Daoy (cell line): ENCODE results near the gene DTNB. TPM values are rescaled to one million over a fixed set of nuclear protein-coding genes. Genes with fewer than 3 reads are reported as not detected.
"Not testable (repeated sequence)": the region's sequence is repeated elsewhere in the genome, so short reads cannot be mapped to it uniquely, and the experiment has no call there.

Experiments used
- DNase-seq: peaks from one replicate; pipeline ENCODE4 v3.0.0-alpha.2; 2015; ENCODE audit warnings: low read depth
- total RNA-seq: library from RNA; depleted of rRNA; stranded (reverse); fragments of >200 nt; shearing (Covaris generic); gene quantifications from 2 replicates; pipeline ENCODE4 v1.2.3, GENCODE V29; 2014

The DTNB gene
- total RNA-seq, 1 experiment from 2014 or later = 5.0 TPM

- DNase-seq = no peak
These were observed 82.4 kb downstream of the DTNB start for GRCh38 chr2:25590921-25591505.

- DNase-seq = no peak
These were observed 83.6 kb downstream of the DTNB start for GRCh38 chr2:25589676-25590205.

GRCh38 chr2:25588576-25588975 lies 84.8 kb downstream of the DTNB start:
- no peak for DNase-seq

GRCh38 chr2:25587361-25587760 lies 86.0 kb downstream of the DTNB start:
- DNase-seq = peak; percentile 55

- DNase-seq = no peak
These were observed 86.6 kb downstream of the DTNB start for GRCh38 chr2:25586726-25587144.

- no peak for DNase-seq
These were observed 88.2 kb downstream of the DTNB start for GRCh38 chr2:25585189-25585588.

GRCh38 chr2:25582077-25582830 lies 91.1 kb downstream of the DTNB start:
- DNase-seq = no peak

GRCh38 chr2:25576596-25576995 lies 96.8 kb downstream of the DTNB start:
- DNase-seq = no peak

GRCh38 chr2:25572638-25573037 lies 100.7 kb downstream of the DTNB start:
- DNase-seq = no peak

GRCh38 chr2:25570161-25570845 lies 103.1 kb downstream of the DTNB start:
- DNase-seq = no peak

GRCh38 chr2:25567406-25567805 lies 106.0 kb downstream of the DTNB start:
- DNase-seq = peak; percentile 29

GRCh38 chr2:25566694-25567093 lies 106.7 kb downstream of the DTNB start:
- DNase-seq = no peak

GRCh38 chr2:25566094-25566493 lies 107.3 kb downstream of the DTNB start:
- no peak for DNase-seq

GRCh38 chr2:25561136-25561850 lies 112.1 kb downstream of the DTNB start:
- DNase-seq = peak; percentile 18

- DNase-seq = no peak
These were observed 114.2 kb downstream of the DTNB start for GRCh38 chr2:25559148-25559547.

GRCh38 chr2:25558262-25558661 lies 115.1 kb downstream of the DTNB start:
- peak; percentile 79 for DNase-seq

GRCh38 chr2:25557179-25558036 lies 116.0 kb downstream of the DTNB start:
- no peak for DNase-seq

- no peak for DNase-seq
These were observed 121.1 kb downstream of the DTNB start for GRCh38 chr2:25552318-25552717.

- no peak for DNase-seq
These were observed 122.1 kb downstream of the DTNB start for GRCh38 chr2:25551316-25551715.

GRCh38 chr2:25549571-25549970 lies 123.8 kb downstream of the DTNB start:
- DNase-seq = not testable (repeated sequence)

- DNase-seq = no peak
These were observed 124.8 kb downstream of the DTNB start for GRCh38 chr2:25548601-25549000.
